GM12878 (cell line): ENCODE measurements around the gene TRIB2. TPM values are rescaled to one million over a fixed set of nuclear protein-coding genes. Genes with fewer than 3 reads are reported as not detected.

Source experiments
- KAT2A ChIP-seq: conservative IDR thresholded peaks from 2 replicates; pipeline ENCODE4 v1.6.1; 2011; ENCODE audit warnings: low read depth, low read length; ENCODE audit not compliant: control insufficient read depth
- NFYB ChIP-seq: IDR thresholded peaks from 2 replicates; pipeline ENCODE4 v1.6.1; 2011; ENCODE audit warnings: low read depth, mild to moderate bottlenecking, low read length, improper control_type of control experiment, moderate library complexity; ENCODE audit not compliant: insufficient read depth
- RUNX3 ChIP-seq: IDR thresholded peaks from 2 replicates; pipeline ENCODE4 v1.6.1; 2012; ENCODE audit warnings: low read length, inconsistent platforms
- WRNIP1 ChIP-seq: IDR thresholded peaks from 2 replicates; pipeline ENCODE4 v1.6.1; 2011; ENCODE audit warnings: low read depth, low read length, improper control_type of control experiment, borderline replicate concordance
- polyA plus RNA-seq, 11 experiments: library from polyadenylated mRNA; depleted of rRNA in 4 of 11; unstranded in 6 of 11; stranded (reverse) in 5 of 11; fragments of >200 nt; fragmentation: Nextera tagmentation in 4 of 11; fragmentation: Illumina TruSeq in 1 of 11; extraction: Ambion mirVana in 4 of 11; extraction: Trizol in 1 of 11; gene quantifications; 1 replicate in 1 of 11; 2 replicates in 10 of 11; pipeline versions ENCODE4 v1.2.1 to v1.2.3, GENCODE V29; 2011 to 2016; ENCODE audit warnings: inconsistent platforms in 2 of 11, missing spikeins in 2 of 11, low read depth in 1 of 11
- total RNA-seq, 4 experiments: library from RNA; depleted of rRNA in 3 of 4; stranded (reverse); fragments of >200 nt in 3 of 4; fragmentation: Illumina TruSeq in 1 of 4; extraction: Trizol in 1 of 4; gene quantifications; 2 replicates each; pipeline versions ENCODE4 v1.2.1 to v1.2.3, GENCODE V29; 2013 to 2021
- TF ChIP-seq, protein P1 (sequence below): fragments of 450-650 bp; IDR thresholded peaks from 2 replicates; pipeline ENCODE4 v1.6.1; 2018; ENCODE audit warnings: mild to moderate bottlenecking, low read depth, moderate library complexity; ENCODE audit not compliant: partially characterized antibody
- TF ChIP-seq, protein P2 (sequence below): fragments of 450-650 bp; IDR thresholded peaks from 2 replicates; pipeline ENCODE4 v1.6.1; 2018; ENCODE audit warnings: borderline replicate concordance, mild to moderate bottlenecking; ENCODE audit not compliant: partially characterized antibody

TRIB2 gene
- total and polyA plus RNA-seq, 10 of the 15 experiments (the other 5 are each of a cell fraction or from before 2014, with no cell fraction given) = 1.6 to 9.2 (median 5.2) TPM

DNA sequence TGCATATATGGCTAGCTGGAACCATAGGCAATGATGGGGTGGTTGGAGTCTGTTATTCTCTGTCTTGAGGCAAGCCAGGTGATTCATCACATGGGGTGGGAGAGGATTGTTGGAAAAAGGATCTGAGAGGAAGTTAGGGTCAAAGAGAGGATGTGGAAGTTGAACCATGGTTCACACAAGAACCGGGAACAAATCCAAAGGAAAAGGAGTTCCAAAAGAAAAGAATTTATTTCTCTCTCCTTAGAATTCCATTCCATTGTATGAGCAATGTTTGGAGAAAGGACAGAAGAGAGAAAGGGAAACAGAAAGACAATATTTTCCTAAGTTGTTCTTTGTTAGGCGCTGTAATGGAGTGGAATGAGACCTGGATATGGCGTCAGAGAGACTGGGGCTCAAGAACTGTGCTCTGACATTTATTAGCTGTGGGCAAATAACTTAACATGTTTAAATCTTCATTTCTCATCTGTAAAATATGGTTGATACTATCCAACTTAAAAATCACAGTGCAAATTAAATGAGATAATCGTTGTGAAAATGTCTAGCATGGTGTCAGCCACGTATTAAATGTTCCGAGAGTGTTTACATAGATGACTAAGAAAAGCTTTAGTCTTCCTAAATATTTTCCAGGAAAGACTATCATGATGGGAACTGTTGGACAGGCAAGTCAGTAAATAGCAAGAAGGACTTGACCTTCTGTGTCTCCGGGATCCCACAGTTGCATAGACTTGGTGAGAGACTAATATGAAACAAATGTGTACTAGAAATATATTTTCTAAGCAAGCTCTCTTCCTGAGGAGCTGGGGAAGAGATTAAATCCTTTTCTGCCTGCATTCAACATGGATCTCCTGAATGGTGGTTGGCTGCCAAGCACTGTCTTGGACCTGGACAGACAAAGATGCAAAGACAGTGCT, 71.4 kb downstream of the TRIB2 start (continued):
- TF ChIP-seq, protein P1, sequence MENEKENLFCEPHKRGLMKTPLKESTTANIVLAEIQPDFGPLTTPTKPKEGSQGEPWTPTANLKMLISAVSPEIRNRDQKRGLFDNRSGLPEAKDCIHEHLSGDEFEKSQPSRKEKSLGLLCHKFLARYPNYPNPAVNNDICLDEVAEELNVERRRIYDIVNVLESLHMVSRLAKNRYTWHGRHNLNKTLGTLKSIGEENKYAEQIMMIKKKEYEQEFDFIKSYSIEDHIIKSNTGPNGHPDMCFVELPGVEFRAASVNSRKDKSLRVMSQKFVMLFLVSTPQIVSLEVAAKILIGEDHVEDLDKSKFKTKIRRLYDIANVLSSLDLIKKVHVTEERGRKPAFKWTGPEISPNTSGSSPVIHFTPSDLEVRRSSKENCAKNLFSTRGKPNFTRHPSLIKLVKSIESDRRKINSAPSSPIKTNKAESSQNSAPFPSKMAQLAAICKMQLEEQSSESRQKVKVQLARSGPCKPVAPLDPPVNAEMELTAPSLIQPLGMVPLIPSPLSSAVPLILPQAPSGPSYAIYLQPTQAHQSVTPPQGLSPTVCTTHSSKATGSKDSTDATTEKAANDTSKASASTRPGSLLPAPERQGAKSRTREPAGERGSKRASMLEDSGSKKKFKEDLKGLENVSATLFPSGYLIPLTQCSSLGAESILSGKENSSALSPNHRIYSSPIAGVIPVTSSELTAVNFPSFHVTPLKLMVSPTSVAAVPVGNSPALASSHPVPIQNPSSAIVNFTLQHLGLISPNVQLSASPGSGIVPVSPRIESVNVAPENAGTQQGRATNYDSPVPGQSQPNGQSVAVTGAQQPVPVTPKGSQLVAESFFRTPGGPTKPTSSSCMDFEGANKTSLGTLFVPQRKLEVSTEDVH = no peak
- TF ChIP-seq NFYB (no peak), RUNX3 (no peak), KAT2A (no peak), WRNIP1 (no peak)
- TF ChIP-seq, protein P2, sequence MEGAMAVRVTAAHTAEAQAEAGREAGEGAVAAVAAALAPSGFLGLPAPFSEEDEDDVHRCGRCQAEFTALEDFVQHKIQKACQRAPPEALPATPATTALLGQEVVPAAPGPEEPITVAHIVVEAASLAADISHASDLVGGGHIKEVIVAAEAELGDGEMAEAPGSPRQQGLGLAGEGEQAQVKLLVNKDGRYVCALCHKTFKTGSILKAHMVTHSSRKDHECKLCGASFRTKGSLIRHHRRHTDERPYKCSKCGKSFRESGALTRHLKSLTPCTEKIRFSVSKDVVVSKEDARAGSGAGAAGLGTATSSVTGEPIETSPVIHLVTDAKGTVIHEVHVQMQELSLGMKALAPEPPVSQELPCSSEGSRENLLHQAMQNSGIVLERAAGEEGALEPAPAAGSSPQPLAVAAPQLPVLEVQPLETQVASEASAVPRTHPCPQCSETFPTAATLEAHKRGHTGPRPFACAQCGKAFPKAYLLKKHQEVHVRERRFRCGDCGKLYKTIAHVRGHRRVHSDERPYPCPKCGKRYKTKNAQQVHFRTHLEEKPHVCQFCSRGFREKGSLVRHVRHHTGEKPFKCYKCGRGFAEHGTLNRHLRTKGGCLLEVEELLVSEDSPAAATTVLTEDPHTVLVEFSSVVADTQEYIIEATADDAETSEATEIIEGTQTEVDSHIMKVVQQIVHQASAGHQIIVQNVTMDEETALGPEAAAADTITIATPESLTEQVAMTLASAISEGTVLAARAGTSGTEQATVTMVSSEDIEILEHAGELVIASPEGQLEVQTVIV = no peak
